Upper lobe of right lung (tissue), 1 donor: Measurements from ENCODE around the gene ZNF536. TPM values are rescaled to one million over a fixed set of nuclear protein-coding genes. Genes with fewer than 3 reads are reported as not detected.

Experiments
- ATAC-seq: fragments of 200-7000 bp; cut with Tn5 transposase; one replicate; pipeline ENCODE4 v1.9.1; 2020; ENCODE audit warnings: mild to moderate bottlenecking, moderate library complexity
- DNase-seq: peaks from one replicate; pipeline ENCODE4 v3.0.0-alpha.2; 2020
- H3K27ac ChIP-seq: fragments of 200-600 bp; one replicate; pipeline ENCODE4 v1.8.0; 2022
- H3K27me3 ChIP-seq: fragments of 200-600 bp; one replicate; pipeline ENCODE4 v1.8.0; 2022; ENCODE audit warnings: mild to moderate bottlenecking
- H3K36me3 ChIP-seq: fragments of 200-600 bp; one replicate; pipeline ENCODE4 v1.8.0; 2022
- H3K4me1 ChIP-seq: fragments of 200-600 bp; one replicate; pipeline ENCODE4 v1.8.0; 2022
- H3K4me3 ChIP-seq: fragments of 200-600 bp; one replicate; pipeline ENCODE4 v1.8.0; 2022; ENCODE audit warnings: mild to moderate bottlenecking
- H3K9me3 ChIP-seq: fragments of 200-600 bp; one replicate; pipeline ENCODE4 v1.8.0; 2022
- intact Hi-C: fragments of 100-400 bp; cut with DNase I; formaldehyde crosslinking; loops from one replicate; pipeline ENCODE4 v1.11.0; 2022
- total RNA-seq: library from RNA; stranded (reverse); fragmentation: NEBNext Ultra II Directional; extraction: Animal tissue kit (Norgen Biotek cat#: 25700); gene quantifications from one replicate; pipeline ENCODE4 v1.2.1, GENCODE V29; 2021
- TF ChIP-seq, protein P1 (sequence below): fragments of 200-600 bp; IDR thresholded peaks from one replicate; pipeline ENCODE4 v1.8.0; 2022; ENCODE audit warnings: antibody characterized with exemption
- donor health status: DM: no; HTN: yes; CAD: no; lungs with severe emphysema.

The ZNF536 gene
- total RNA-seq, 1 donor from 2014 or later = 0.09 TPM

DNA sequence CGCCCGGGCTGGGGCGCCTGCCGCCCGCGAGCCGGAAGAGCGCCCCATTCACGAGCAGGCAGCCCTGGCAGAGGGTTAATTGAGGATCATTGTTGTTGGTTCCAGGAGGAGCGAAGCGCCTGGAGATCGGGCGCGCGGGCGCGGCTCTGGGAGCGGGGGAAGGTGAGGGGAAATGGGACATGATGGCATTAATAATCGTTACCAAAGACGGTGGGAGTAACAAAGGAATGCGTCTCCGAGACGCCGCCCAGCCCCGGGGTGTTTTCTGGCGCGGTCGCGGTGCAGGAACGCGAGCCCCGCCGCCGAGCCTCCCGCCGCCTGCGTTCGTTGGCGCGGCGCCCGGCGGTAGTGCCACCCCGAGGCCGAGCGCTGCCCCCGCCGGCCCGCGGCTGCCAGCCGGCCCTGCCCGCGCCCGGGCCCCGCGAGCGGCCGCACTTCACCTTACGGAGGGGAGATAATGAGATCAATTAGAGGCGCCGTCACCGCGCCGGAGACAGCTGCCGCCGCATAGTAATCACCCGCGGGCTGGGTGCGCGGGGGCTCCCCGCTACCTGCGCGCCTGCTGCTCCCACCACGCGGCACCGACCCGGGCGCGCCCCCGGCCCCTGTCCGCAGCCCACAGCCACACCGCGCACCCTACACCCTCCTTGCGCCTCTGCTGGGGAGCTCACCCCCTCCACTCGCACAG lies 2.8 kb downstream of the ZNF536 start:
- DNase-seq (no peak), ATAC-seq (peak; percentile 30)
- Histone ChIP-seq H3K4me1 (no peaks in the 10 kb centered on the region), H3K9me3 (no peaks in the 10 kb centered on the region), H3K4me3 (no peak overlapping the region), H3K27ac (no peak overlapping the region), H3K27me3 (peaks cover 37% of the 10 kb centered on the region), H3K36me3 (no peaks in the 10 kb centered on the region)
- TF ChIP-seq, protein P1, sequence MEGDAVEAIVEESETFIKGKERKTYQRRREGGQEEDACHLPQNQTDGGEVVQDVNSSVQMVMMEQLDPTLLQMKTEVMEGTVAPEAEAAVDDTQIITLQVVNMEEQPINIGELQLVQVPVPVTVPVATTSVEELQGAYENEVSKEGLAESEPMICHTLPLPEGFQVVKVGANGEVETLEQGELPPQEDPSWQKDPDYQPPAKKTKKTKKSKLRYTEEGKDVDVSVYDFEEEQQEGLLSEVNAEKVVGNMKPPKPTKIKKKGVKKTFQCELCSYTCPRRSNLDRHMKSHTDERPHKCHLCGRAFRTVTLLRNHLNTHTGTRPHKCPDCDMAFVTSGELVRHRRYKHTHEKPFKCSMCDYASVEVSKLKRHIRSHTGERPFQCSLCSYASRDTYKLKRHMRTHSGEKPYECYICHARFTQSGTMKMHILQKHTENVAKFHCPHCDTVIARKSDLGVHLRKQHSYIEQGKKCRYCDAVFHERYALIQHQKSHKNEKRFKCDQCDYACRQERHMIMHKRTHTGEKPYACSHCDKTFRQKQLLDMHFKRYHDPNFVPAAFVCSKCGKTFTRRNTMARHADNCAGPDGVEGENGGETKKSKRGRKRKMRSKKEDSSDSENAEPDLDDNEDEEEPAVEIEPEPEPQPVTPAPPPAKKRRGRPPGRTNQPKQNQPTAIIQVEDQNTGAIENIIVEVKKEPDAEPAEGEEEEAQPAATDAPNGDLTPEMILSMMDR = no peak
- intact Hi-C loops = no loop called here

- intact Hi-C loops = no loop called here
- no peak overlapping the region for H3K27ac ChIP-seq
- H3K9me3 ChIP-seq = no peaks in the 10 kb centered on the region
- no peaks in the 10 kb centered on the region for H3K36me3 ChIP-seq
- peaks cover 37% of the 10 kb centered on the region for H3K27me3 ChIP-seq
- ATAC-seq (no peak), DNase-seq (no peak)
- no peaks in the 10 kb centered on the region for H3K4me1 ChIP-seq
- TF ChIP-seq, protein P1 = no peak
- no peak overlapping the region for H3K4me3 ChIP-seq
Observed at GRCh38 chr19:30375553-30376031, 3.4 kb downstream of the ZNF536 start.

- Histone ChIP-seq H3K27ac (no peak overlapping the region), H3K4me3 (no peak overlapping the region), H3K4me1 (no peaks in the 10 kb centered on the region), H3K36me3 (no peaks in the 10 kb centered on the region), H3K9me3 (no peaks in the 10 kb centered on the region), H3K27me3 (peaks cover 37% of the 10 kb centered on the region)
- no peak for ATAC-seq
- TF ChIP-seq, protein P1 = no peak
- DNase-seq = no peak
- intact Hi-C loops = no loop called here
Observed at GRCh38 chr19:30376272-30376671, 4.1 kb downstream of the ZNF536 start.

DNA sequence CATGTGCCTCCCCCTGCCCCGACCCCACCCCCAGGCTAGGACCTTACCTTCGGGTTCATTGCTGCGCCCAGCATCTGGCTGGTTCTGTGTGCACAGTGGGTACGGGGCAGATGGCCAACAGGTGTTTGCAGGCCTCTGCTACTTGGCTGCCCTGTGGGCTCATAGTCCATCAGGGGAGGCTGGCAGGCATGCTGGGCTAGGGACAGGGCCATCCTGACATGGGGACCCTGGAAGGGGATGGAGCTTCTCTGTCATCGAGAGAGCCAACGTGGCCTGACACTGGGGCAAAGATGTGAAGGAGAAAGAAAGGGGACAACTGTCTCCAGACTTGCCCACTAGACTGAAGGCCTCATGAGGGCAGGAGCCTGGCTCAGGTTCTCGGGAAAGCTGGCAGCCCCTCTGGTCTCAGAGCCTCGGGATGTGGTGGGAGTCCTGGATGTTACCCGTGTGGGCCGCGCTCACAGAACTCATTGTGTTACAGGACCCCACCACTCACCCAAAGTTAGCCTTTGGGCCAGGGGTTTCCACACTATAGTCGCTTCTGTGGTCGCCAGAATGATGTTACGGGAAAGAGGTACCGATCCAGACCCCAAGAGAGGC lies 4.7 kb downstream of the ZNF536 start:
- H3K4me1 ChIP-seq = no peaks in the 10 kb centered on the region
- TF ChIP-seq, protein P1 = no peak
- H3K36me3 ChIP-seq = no peaks in the 10 kb centered on the region
- no peaks in the 10 kb centered on the region for H3K9me3 ChIP-seq
- no peak overlapping the region for H3K4me3 ChIP-seq
- H3K27ac ChIP-seq = no peak overlapping the region
- DNase-seq (no peak), ATAC-seq (no peak)
- intact Hi-C loops = no loop called here
- H3K27me3 ChIP-seq = peaks cover 37% of the 10 kb centered on the region

DNA sequence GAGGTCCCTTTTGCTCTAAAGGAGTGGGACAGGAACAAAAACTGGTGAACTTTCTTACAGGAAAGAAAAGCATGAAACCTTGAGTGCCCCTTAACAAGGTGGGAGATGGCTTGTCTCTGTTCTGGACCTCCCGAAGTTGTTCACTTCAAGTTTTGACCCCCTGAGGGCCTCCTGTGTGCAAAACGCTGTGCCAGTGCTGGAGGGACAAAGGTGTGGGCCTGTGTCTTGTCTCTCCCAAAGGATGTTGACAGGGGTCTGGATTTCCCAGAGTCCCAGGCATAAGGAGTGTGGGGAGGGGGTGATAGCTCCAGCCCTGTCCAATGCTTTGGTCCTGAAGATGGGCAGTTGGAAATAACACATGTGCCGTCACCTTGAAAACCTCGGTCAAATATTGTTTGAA lies 6.5 kb downstream of the ZNF536 start:
- intact Hi-C loops = no loop called here
- H3K36me3 ChIP-seq = no peaks in the 10 kb centered on the region
- no peak overlapping the region for H3K4me3 ChIP-seq
- TF ChIP-seq, protein P1 = no peak
- no peak for DNase-seq
- H3K27ac ChIP-seq = no peak overlapping the region
- no peaks in the 10 kb centered on the region for H3K9me3 ChIP-seq
- H3K4me1 ChIP-seq = no peaks in the 10 kb centered on the region
- no peak for ATAC-seq
- peaks cover 32% of the 10 kb centered on the region for H3K27me3 ChIP-seq
